Neuron (in vitro differentiated cells): ENCODE measurements around the gene TBC1D16.

Experiments
- H2AFZ ChIP-seq: one replicate; pipeline ENCODE4 v1.6.1; 2013; ENCODE audit warnings: low read depth, mild to moderate bottlenecking, inconsistent platforms, low read length, moderate library complexity
- H3K27me3 ChIP-seq: one replicate; pipeline ENCODE4 v1.6.1; 2013; ENCODE audit warnings: low read length; ENCODE audit not compliant: insufficient read depth
- H3K36me3 ChIP-seq: one replicate; pipeline ENCODE4 v1.6.1; 2013; ENCODE audit warnings: low read length; ENCODE audit not compliant: insufficient read depth
- H3K4me1 ChIP-seq: one replicate; pipeline ENCODE4 v1.6.1; 2013; ENCODE audit warnings: low read length; ENCODE audit not compliant: insufficient read depth
- H3K4me3 ChIP-seq: 2 replicates; pipeline ENCODE4 v1.5.1; 2013; ENCODE audit warnings: mild to moderate bottlenecking, low read length, moderate library complexity
- H3K9me3 ChIP-seq: one replicate; pipeline ENCODE4 v1.6.1; 2013; ENCODE audit warnings: low read length

Gene TBC1D16

GRCh38 chr17:79990051-79990592 is 45.5 kb downstream of the TBC1D16 start:
- Histone ChIP-seq H3K27me3 (no peaks in the 10 kb centered on the region), H3K36me3 (peaks cover 5% of the 10 kb centered on the region), H3K4me3 (no peak overlapping the region), H3K9me3 (peaks cover 3% of the 10 kb centered on the region), H3K4me1 (peaks cover 22% of the 10 kb centered on the region), H2AFZ (no peak overlapping the region)

DNA sequence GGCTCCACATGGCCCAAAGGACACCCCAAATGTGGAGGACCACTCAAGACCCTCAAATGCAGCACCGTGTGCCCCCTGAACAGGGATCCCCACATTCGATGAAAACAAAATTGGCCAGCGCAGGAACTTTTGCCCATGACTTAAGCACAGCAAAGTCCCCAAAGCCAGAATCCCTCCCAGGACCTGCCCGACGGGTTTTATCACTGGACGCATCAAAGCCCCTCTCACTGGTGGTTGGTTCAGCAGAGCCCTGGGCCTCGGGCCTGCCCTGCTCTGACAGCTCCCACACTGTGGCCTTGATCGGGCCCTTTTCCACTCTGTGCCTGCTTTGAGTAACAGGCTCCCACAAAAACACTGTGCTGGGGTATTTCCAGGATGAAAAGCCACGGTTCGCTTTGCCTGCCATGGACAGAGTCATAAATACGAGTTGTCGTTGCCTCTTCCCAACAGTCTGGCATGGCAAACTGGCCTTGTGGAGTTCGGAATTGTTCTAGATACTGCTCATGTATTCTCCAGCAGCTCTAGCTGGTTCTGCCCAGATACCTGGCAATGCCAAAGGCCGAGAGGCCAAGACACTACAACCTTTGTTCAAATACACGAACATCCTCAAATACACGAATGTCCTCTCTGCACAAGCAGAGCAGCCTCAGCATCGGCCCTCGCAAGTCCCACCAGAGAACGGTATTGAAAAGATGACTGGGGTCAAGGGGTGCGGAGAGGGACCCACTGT is 46.4 kb downstream of the TBC1D16 start:
- H2AFZ ChIP-seq, result no peak overlapping the region
- H3K9me3 ChIP-seq, result peaks cover 3% of the 10 kb centered on the region
- no peak overlapping the region for H3K4me3 ChIP-seq
- H3K27me3 ChIP-seq, result no peaks in the 10 kb centered on the region
- H3K4me1 ChIP-seq, result peaks cover 22% of the 10 kb centered on the region
- peaks cover 5% of the 10 kb centered on the region for H3K36me3 ChIP-seq

DNA sequence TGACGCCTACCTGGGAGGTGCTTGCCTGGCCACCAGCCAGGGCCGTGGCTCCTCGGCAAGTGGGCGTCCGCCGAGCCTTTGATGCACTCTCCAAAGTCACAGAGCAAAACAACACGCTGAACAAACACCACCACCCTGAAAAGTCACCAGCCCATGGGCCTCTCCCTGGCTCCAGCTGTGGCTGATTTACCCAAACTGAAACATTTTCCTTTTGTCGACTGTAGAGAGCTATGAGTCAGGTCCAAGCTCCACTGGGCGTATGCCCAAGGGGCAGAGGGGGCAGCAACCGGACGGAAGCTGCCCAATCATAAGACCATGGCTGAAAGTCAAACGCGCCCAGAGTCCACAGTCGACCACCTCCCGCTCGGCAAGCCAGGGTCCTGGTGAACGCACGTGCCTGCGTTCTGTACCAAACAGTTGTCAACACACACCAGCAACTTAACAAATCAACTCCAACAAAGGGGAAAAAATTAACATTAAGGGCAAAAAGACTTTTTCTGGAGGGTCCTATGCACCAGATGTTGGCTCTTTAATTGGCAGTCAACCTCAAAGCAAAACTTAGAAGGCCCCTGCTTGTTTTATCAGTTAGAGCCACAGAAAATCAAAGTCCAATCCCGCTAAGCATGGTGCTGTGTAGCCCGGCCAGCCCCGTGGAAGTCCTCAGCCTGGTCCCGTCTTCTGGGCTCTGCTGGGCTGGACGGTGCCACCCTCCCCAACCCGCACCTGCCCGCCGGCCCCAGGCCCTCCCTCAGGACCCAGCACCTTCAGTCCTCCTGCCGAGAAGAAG is 47.3 kb downstream of the TBC1D16 start:
- H3K9me3 ChIP-seq, result peaks cover 3% of the 10 kb centered on the region
- no peak overlapping the region for H2AFZ ChIP-seq
- H3K4me1 ChIP-seq, result peaks cover 15% of the 10 kb centered on the region
- no peak overlapping the region for H3K4me3 ChIP-seq
- H3K27me3 ChIP-seq, result no peaks in the 10 kb centered on the region
- peaks cover 5% of the 10 kb centered on the region for H3K36me3 ChIP-seq

- Histone ChIP-seq H3K36me3 (peaks cover 5% of the 10 kb centered on the region), H3K4me3 (no peak overlapping the region), H3K27me3 (no peaks in the 10 kb centered on the region), H2AFZ (no peak overlapping the region), H3K9me3 (peaks cover 3% of the 10 kb centered on the region), H3K4me1 (peaks cover 12% of the 10 kb centered on the region)
Measured at GRCh38 chr17:79987935-79988184, 47.8 kb downstream of the TBC1D16 start.

DNA sequence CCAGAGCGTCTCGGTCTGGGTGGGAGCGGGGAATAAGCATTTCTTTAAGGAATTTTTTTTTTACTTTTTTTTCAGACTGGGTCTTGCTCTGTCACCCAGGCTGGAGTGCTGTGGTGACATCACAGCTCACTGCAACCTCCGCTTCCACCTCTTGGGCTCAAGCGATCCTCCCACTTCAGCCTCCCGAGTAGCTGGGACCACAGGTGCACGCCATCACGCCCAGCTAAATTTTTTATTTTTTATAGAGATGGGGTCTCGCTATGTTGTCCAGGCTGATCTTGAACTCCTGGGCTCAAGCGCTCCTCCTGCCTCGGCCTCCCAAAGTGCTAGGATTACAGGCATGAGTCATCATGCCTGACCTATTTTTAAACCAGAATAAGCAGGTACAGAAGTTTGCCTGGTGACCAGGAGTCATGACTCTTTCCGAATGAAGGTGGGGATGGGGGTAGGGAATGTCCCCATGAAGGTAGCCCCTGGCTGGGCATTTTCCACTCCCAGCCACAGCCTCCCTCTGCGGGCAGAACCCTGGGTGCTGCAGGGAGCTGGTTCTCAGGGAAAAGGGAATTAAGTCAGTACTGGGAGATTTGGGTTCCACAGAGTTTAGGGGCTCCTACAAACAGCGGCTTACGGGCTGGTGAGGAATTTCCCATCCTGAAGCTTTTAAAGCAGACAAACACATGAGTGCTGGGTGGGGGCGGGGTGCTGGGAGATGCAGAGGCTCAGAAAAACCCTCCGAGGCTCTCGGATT is 48.3 kb downstream of the TBC1D16 start:
- Histone ChIP-seq H3K4me1 (peaks cover 12% of the 10 kb centered on the region), H3K27me3 (no peaks in the 10 kb centered on the region), H3K4me3 (no peak overlapping the region), H3K36me3 (peaks cover 5% of the 10 kb centered on the region), H3K9me3 (peaks cover 3% of the 10 kb centered on the region), H2AFZ (no peak overlapping the region)

DNA sequence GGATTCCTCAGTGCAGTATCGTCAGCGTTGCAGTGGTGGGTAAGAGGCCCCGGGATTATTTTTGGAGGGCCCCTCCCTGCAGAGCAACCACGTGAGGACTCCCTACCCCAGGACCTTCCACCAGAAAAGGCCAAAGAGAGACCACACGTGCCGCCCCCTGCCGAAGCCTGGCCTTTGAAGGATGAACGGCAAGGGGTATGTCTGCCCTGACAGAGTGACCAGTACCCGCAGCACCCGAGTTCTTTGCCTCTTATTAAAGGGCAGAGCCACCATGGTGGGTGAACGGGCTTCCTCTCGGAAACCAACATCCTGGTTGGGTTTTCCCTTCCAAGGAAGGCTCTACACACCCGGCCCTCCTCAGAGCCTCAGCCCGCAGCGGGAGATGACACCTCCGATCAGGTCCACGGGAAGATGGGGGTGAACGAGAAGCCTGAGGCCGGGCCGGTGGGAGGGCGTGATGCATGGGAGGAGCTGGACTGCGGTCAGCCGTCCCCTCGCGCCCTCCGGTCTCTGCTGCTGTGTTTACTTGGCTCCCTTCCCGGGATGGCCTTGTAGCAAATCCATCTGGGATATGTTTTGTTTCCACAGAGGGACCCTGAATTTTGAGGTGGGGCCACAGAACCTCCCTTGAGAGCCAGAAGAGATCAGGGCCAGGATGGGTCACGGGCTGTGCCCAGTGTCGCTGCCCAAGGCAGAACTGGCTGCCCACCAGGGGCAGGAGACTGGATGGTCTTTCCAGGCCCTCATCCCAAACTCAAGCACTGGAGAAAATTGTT is 49.1 kb downstream of the TBC1D16 start:
- Histone ChIP-seq H3K36me3 (peaks cover 5% of the 10 kb centered on the region), H3K9me3 (peaks cover 3% of the 10 kb centered on the region), H3K27me3 (no peaks in the 10 kb centered on the region), H2AFZ (no peak overlapping the region), H3K4me1 (peaks cover 12% of the 10 kb centered on the region), H3K4me3 (no peak overlapping the region)

DNA sequence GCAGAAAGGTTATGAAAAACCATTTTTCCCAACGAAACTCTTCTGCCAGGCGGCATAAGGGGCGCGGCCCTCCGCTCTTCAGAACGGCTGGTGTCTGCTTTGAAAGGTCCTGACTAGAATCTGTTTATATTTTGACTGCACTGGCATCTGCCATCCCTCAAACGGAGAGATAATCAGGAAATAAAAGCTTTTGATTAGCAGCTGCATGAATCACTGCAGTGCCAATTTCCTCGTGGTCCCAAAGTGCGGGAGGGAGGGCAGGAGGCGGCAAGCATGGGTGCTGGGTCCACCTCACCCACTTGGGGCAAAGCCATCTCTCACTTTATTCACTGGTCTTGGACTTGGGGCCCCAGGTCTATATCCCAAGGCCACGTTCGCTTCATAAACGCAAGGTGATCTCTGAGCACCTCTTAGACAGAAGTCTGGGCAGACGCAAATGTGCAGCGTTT is 49.7 kb downstream of the TBC1D16 start:
- Histone ChIP-seq H3K9me3 (peaks cover 3% of the 10 kb centered on the region), H3K36me3 (peaks cover 6% of the 10 kb centered on the region), H3K27me3 (no peaks in the 10 kb centered on the region), H3K4me3 (no peak overlapping the region), H3K4me1 (peaks cover 10% of the 10 kb centered on the region), H2AFZ (no peak overlapping the region)

- Histone ChIP-seq H3K4me1 (peaks cover 10% of the 10 kb centered on the region), H3K9me3 (peaks cover 3% of the 10 kb centered on the region), H2AFZ (no peak overlapping the region), H3K27me3 (no peaks in the 10 kb centered on the region), H3K4me3 (no peak overlapping the region), H3K36me3 (peaks cover 9% of the 10 kb centered on the region)
Measured at GRCh38 chr17:79985361-79985942, 50.2 kb downstream of the TBC1D16 start.

- Histone ChIP-seq H3K4me3 (no peak overlapping the region), H3K4me1 (peaks cover 10% of the 10 kb centered on the region), H3K9me3 (peaks cover 3% of the 10 kb centered on the region), H3K36me3 (peaks cover 14% of the 10 kb centered on the region), H3K27me3 (no peaks in the 10 kb centered on the region), H2AFZ (no peak overlapping the region)
Measured at GRCh38 chr17:79984877-79985276, 50.8 kb downstream of the TBC1D16 start.

DNA sequence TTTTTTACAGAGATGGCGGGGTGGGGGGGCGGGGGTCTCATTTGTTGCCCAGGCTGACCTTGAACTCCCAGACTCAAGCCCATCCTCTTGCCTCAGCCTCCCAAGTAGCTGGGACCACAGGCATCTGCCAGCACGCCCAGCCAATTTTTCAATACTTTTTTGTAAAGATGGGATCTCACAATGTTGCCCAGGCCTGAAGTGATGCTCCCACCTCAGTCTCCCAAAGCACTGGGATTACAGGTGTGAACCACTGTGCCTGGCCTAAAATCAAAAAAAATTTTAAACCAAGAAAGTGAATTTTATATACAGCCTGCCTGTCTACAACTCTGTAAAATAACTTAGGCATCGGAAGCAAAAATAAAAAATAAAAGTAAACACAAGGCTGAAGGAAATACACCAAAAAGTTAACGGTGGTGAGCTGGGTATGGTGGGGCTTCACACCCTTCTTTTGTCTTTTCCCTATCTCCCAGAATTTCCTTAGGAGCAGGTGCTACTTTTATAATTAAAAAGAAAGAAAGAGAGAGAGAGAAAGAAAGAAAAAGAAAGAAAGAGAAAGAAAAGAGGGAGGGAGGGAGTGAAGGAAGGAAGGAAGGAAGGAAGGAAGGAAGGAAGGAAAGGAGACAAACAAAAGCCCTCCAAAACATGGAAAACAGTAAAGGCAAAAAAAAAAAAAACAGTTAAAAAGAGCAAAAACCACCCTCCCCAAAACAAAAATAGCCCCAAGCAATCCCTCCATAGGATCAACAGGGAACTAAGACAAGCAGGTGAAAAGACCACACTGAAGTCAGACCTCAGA is 51.4 kb downstream of the TBC1D16 start:
- Histone ChIP-seq H2AFZ (no peak overlapping the region), H3K27me3 (no peaks in the 10 kb centered on the region), H3K9me3 (no peaks in the 10 kb centered on the region), H3K36me3 (peaks cover 20% of the 10 kb centered on the region), H3K4me3 (no peak overlapping the region), H3K4me1 (peaks cover 10% of the 10 kb centered on the region)

- Histone ChIP-seq H3K36me3 (peaks cover 22% of the 10 kb centered on the region), H2AFZ (no peak overlapping the region), H3K27me3 (no peaks in the 10 kb centered on the region), H3K4me1 (peaks cover 10% of the 10 kb centered on the region), H3K4me3 (no peak overlapping the region), H3K9me3 (no peaks in the 10 kb centered on the region)
Measured at GRCh38 chr17:79983456-79983855, 52.2 kb downstream of the TBC1D16 start.

DNA sequence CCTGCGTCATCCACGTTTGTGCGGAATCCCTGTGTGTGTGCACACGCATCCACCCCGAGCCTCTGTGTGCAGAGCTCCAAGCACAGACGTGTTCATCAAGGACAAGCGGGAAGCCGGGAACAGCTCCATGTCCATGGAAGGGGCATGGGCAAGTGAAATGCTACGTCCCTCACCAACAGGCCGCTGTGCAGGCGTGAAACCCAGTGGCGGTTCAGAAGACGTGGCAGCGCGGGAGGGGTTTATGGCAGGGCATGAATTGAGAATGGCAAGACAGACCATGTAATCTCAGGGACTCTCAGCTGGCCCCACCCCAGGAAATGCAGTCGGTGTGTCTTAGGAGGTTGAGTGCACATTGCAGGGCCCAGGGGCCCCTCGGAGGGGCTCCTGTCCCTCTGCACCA is 52.7 kb downstream of the TBC1D16 start:
- peaks cover 10% of the 10 kb centered on the region for H3K4me1 ChIP-seq
- no peaks in the 10 kb centered on the region for H3K27me3 ChIP-seq
- no peak overlapping the region for H3K4me3 ChIP-seq
- no peak overlapping the region for H2AFZ ChIP-seq
- H3K9me3 ChIP-seq, result no peaks in the 10 kb centered on the region
- peaks cover 18% of the 10 kb centered on the region for H3K36me3 ChIP-seq
